GM23338 (cell line): ENCODE data around the gene MTHFD1L. TPM values are rescaled to one million over a fixed set of nuclear protein-coding genes. Genes with fewer than 3 reads are reported as not detected.

Experiments used
- ATAC-seq: fragments of 200-7000 bp; cut with Tn5 transposase; 3 replicates; pipeline ENCODE4 v1.9.1; 2020
- DNase-seq: peaks from one replicate; pipeline ENCODE4 v3.0.0-alpha.2; 2015; ENCODE audit warnings: low spot score
- H2AFZ ChIP-seq: fragments of 200-600 bp; sonication (generic); 2 replicates; pipeline ENCODE4 v1.8.0; 2016; ENCODE audit warnings: antibody characterized with exemption, mild to moderate bottlenecking, moderate library complexity
- H3F3A ChIP-seq: fragments of 200-600 bp; sonication (generic); replicated peaks from 2 replicates; pipeline ENCODE4 v1.8.0; 2017; ENCODE audit warnings: antibody characterized with exemption, mixed run types, low read depth
- H3K27ac ChIP-seq: fragments of 200-600 bp; sonication (generic); 2 replicates; pipeline ENCODE4 v1.6.1; 2016; ENCODE audit warnings: low read depth
- H3K27me3 ChIP-seq: fragments of 200-600 bp; sonication (generic); 2 replicates; pipeline ENCODE4 v1.8.0; 2016; ENCODE audit warnings: mild to moderate bottlenecking, mixed run types, moderate library complexity; ENCODE audit not compliant: insufficient read depth
- H3K36me3 ChIP-seq: fragments of 200-600 bp; sonication (generic); 2 replicates; pipeline ENCODE4 v1.8.0; 2016; ENCODE audit warnings: mild to moderate bottlenecking; ENCODE audit not compliant: insufficient read depth
- H3K4me1 ChIP-seq: fragments of 200-600 bp; sonication (generic); 2 replicates; pipeline ENCODE4 v1.8.0; 2016; ENCODE audit warnings: mild to moderate bottlenecking, moderate library complexity; ENCODE audit not compliant: insufficient read depth
- H3K4me2 ChIP-seq: fragments of 200-600 bp; sonication (generic); 2 replicates; pipeline ENCODE4 v1.7.1; 2017; ENCODE audit warnings: mixed run types
- H3K4me3 ChIP-seq: fragments of 200-600 bp; sonication (generic); 2 replicates; pipeline ENCODE4 v1.6.1; 2016; ENCODE audit warnings: mixed run types
- H3K79me2 ChIP-seq: fragments of 200-600 bp; sonication (generic); replicated peaks from 2 replicates; pipeline ENCODE4 v1.8.0; 2017; ENCODE audit warnings: mild to moderate bottlenecking; ENCODE audit not compliant: insufficient read depth
- H3K9me2 ChIP-seq: fragments of 200-600 bp; sonication (generic); 2 replicates; pipeline ENCODE4 v1.8.0; 2017; ENCODE audit not compliant: insufficient read depth
- H4K20me1 ChIP-seq: fragments of 200-600 bp; sonication (generic); replicated peaks from 2 replicates; pipeline ENCODE4 v1.8.0; 2017; ENCODE audit warnings: mild to moderate bottlenecking; ENCODE audit not compliant: insufficient read depth
- H3K27ac Mint-ChIP-seq: 2 replicates; pipeline ENCODE4 v1.8.0; 2020; ENCODE audit warnings: inconsistent platforms, mild to moderate bottlenecking, moderate library complexity, mixed read lengths
- H3K27me3 Mint-ChIP-seq: 3 replicates; pipeline ENCODE4 v1.8.0; 2022; ENCODE audit warnings: low read depth, mild to moderate bottlenecking, moderate library complexity, mixed read lengths, inconsistent platforms; ENCODE audit not compliant: insufficient read depth, poor library complexity
- H3K36me3 Mint-ChIP-seq: 3 replicates; pipeline ENCODE4 v1.8.0; 2021; ENCODE audit warnings: low read depth, mild to moderate bottlenecking, inconsistent platforms, moderate library complexity, mixed read lengths
- H3K4me1 Mint-ChIP-seq: 3 replicates; pipeline ENCODE4 v1.8.0; 2020; ENCODE audit warnings: mild to moderate bottlenecking, inconsistent platforms, mixed read lengths
- H3K4me3 Mint-ChIP-seq: 3 replicates; pipeline ENCODE4 v1.8.0; 2021; ENCODE audit warnings: moderate library complexity, mild to moderate bottlenecking, inconsistent platforms, mixed read lengths
- H3K9me3 Mint-ChIP-seq: 3 replicates; pipeline ENCODE4 v1.8.0; 2020; ENCODE audit warnings: moderate library complexity, mild to moderate bottlenecking, inconsistent platforms, mixed read lengths
- NANOG ChIP-seq: IDR thresholded peaks from 2 replicates; pipeline ENCODE4 v1.6.1; 2016; ENCODE audit warnings: antibody characterized with exemption, borderline replicate concordance
- STAT1 ChIP-seq: IDR thresholded peaks from one replicate; pipeline ENCODE4 v1.6.1; 2016; ENCODE audit warnings: antibody characterized with exemption; ENCODE audit not compliant: unreplicated experiment
- ZNF114 ChIP-seq: fragments of 250-450 bp; sonication (Bioruptor Pico); IDR thresholded peaks from 2 replicates; pipeline ENCODE4 v1.5.0; 2020; ENCODE audit warnings: mild to moderate bottlenecking, moderate library complexity
- ZNF331 ChIP-seq: fragments of 250-450 bp; sonication (Bioruptor Pico); IDR thresholded peaks from 2 replicates; pipeline ENCODE4 v1.5.0; 2020; ENCODE audit warnings: low read depth, mild to moderate bottlenecking, moderate library complexity
- polyA plus RNA-seq: library from polyadenylated mRNA; unstranded; fragments of >200 nt; fragmentation: Nextera tagmentation; extraction: Ambion mirVana; gene quantifications from 2 replicates; pipeline ENCODE4 v1.2.1, GENCODE V29; 2016
- total RNA-seq: library from RNA; depleted of rRNA; stranded (reverse); fragments of >200 nt; shearing (Covaris generic); gene quantifications from 2 replicates; pipeline ENCODE4 v1.2.3, GENCODE V29; 2014
- TF ChIP-seq, protein P1 (sequence below): IDR thresholded peaks from one replicate; pipeline ENCODE4 v1.6.1; 2018; ENCODE audit warnings: antibody characterized with exemption; ENCODE audit not compliant: unreplicated experiment
- TF ChIP-seq, protein P2 (sequence below), 2 experiments: fragments of 200-600 bp in 1 of 2; sonication (generic) in 1 of 2; conservative IDR thresholded peaks; 2 replicates each; pipeline versions ENCODE4 v1.5.1 to v1.6.1; 2016 to 2017; ENCODE audit warnings: antibody characterized with exemption in 2 of 2, low read depth in 2 of 2, mild to moderate bottlenecking in 2 of 2, moderate library complexity in 1 of 2
- TF ChIP-seq, protein P3 (sequence below): fragments of 250-450 bp; sonication (Bioruptor Pico); IDR thresholded peaks from 2 replicates; pipeline ENCODE4 v1.5.0; 2020; ENCODE audit warnings: mild to moderate bottlenecking, moderate library complexity
- TF ChIP-seq, protein P4 (sequence below): IDR thresholded peaks from 2 replicates; pipeline ENCODE4 v1.6.1; 2016; ENCODE audit warnings: antibody characterized with exemption

The MTHFD1L gene
- total and polyA plus RNA-seq, 2 experiments from 2014 or later, result 53.2 to 66.8 TPM

DNA sequence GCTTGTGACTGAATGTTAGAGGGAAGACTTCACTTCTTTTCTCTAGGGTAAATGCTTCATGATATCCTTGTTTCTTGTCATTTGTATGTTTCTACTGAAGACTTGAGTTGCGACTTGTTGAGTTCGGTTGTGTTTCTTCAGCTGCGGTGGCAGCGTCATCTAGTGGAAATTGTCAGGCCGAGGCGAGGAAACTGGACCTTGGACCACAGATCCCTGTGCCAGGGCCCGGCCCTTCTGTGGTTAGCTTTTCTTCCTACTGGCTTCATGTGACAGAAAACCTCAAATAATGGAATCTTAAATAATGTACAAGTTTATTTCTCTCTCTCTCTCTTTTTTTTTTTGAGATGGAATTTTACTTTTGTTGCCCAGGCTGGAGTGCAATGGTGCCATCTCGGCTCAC is 12.4 kb downstream of the MTHFD1L start (continued):
- TF ChIP-seq, protein P1, sequence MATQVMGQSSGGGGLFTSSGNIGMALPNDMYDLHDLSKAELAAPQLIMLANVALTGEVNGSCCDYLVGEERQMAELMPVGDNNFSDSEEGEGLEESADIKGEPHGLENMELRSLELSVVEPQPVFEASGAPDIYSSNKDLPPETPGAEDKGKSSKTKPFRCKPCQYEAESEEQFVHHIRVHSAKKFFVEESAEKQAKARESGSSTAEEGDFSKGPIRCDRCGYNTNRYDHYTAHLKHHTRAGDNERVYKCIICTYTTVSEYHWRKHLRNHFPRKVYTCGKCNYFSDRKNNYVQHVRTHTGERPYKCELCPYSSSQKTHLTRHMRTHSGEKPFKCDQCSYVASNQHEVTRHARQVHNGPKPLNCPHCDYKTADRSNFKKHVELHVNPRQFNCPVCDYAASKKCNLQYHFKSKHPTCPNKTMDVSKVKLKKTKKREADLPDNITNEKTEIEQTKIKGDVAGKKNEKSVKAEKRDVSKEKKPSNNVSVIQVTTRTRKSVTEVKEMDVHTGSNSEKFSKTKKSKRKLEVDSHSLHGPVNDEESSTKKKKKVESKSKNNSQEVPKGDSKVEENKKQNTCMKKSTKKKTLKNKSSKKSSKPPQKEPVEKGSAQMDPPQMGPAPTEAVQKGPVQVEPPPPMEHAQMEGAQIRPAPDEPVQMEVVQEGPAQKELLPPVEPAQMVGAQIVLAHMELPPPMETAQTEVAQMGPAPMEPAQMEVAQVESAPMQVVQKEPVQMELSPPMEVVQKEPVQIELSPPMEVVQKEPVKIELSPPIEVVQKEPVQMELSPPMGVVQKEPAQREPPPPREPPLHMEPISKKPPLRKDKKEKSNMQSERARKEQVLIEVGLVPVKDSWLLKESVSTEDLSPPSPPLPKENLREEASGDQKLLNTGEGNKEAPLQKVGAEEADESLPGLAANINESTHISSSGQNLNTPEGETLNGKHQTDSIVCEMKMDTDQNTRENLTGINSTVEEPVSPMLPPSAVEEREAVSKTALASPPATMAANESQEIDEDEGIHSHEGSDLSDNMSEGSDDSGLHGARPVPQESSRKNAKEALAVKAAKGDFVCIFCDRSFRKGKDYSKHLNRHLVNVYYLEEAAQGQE, result no peak
- TF ChIP-seq, protein P2, sequence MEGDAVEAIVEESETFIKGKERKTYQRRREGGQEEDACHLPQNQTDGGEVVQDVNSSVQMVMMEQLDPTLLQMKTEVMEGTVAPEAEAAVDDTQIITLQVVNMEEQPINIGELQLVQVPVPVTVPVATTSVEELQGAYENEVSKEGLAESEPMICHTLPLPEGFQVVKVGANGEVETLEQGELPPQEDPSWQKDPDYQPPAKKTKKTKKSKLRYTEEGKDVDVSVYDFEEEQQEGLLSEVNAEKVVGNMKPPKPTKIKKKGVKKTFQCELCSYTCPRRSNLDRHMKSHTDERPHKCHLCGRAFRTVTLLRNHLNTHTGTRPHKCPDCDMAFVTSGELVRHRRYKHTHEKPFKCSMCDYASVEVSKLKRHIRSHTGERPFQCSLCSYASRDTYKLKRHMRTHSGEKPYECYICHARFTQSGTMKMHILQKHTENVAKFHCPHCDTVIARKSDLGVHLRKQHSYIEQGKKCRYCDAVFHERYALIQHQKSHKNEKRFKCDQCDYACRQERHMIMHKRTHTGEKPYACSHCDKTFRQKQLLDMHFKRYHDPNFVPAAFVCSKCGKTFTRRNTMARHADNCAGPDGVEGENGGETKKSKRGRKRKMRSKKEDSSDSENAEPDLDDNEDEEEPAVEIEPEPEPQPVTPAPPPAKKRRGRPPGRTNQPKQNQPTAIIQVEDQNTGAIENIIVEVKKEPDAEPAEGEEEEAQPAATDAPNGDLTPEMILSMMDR (conservative IDR thresholded peaks at IDR 0.05; ENCODE audit: low read depth in 2 of 2), result peak; percentile 13 to 45; a peak in 3 of 4 replicates
- no peak for TF ChIP-seq NANOG

DNA sequence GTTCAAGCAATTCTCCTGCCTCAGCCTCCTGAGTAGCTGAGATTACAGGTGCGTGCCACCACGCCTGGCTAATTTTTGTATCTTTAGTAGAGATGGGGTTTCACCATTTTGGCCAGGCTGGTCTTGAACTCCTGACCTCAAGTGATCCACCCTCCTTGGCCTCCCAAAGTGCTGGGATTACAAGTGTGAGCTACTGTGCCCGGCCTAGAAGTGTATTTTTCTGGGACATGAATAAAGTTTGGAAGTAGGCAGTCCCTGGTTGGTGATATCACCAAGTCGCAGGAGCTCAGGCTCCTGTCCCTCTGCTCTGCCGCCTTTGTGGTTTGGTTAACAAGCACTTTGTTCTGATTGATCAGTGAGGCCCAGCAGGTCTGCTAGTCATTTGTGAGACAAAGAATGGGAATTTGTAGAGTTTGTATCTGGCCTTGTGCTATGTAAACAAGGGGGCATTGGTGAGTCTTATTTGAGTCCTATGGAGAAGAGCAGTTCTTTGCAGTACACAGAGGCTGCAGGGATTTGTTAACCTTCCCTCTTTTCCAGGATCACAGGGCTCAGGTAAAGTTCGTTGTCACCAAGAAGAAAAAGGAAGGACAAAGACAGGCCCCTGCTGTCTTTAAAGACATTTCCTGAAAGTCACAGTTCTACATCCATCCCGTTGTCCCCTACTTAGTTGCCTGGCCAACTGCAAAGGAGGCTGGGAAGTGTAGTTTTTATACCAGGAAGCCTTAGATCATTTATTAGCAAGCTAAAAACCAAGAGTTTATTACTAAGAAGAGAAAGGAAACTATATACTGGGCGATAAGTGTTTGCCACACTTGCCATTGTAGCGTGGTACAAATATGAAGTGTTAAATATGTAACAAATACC is 13.1 kb downstream of the MTHFD1L start:
- H3K79me2 ChIP-seq, result peaks cover 80% of the 10 kb centered on the region
- peaks cover 47% of the 10 kb centered on the region for H3K4me1 Mint-ChIP-seq
- TF ChIP-seq, protein P3, sequence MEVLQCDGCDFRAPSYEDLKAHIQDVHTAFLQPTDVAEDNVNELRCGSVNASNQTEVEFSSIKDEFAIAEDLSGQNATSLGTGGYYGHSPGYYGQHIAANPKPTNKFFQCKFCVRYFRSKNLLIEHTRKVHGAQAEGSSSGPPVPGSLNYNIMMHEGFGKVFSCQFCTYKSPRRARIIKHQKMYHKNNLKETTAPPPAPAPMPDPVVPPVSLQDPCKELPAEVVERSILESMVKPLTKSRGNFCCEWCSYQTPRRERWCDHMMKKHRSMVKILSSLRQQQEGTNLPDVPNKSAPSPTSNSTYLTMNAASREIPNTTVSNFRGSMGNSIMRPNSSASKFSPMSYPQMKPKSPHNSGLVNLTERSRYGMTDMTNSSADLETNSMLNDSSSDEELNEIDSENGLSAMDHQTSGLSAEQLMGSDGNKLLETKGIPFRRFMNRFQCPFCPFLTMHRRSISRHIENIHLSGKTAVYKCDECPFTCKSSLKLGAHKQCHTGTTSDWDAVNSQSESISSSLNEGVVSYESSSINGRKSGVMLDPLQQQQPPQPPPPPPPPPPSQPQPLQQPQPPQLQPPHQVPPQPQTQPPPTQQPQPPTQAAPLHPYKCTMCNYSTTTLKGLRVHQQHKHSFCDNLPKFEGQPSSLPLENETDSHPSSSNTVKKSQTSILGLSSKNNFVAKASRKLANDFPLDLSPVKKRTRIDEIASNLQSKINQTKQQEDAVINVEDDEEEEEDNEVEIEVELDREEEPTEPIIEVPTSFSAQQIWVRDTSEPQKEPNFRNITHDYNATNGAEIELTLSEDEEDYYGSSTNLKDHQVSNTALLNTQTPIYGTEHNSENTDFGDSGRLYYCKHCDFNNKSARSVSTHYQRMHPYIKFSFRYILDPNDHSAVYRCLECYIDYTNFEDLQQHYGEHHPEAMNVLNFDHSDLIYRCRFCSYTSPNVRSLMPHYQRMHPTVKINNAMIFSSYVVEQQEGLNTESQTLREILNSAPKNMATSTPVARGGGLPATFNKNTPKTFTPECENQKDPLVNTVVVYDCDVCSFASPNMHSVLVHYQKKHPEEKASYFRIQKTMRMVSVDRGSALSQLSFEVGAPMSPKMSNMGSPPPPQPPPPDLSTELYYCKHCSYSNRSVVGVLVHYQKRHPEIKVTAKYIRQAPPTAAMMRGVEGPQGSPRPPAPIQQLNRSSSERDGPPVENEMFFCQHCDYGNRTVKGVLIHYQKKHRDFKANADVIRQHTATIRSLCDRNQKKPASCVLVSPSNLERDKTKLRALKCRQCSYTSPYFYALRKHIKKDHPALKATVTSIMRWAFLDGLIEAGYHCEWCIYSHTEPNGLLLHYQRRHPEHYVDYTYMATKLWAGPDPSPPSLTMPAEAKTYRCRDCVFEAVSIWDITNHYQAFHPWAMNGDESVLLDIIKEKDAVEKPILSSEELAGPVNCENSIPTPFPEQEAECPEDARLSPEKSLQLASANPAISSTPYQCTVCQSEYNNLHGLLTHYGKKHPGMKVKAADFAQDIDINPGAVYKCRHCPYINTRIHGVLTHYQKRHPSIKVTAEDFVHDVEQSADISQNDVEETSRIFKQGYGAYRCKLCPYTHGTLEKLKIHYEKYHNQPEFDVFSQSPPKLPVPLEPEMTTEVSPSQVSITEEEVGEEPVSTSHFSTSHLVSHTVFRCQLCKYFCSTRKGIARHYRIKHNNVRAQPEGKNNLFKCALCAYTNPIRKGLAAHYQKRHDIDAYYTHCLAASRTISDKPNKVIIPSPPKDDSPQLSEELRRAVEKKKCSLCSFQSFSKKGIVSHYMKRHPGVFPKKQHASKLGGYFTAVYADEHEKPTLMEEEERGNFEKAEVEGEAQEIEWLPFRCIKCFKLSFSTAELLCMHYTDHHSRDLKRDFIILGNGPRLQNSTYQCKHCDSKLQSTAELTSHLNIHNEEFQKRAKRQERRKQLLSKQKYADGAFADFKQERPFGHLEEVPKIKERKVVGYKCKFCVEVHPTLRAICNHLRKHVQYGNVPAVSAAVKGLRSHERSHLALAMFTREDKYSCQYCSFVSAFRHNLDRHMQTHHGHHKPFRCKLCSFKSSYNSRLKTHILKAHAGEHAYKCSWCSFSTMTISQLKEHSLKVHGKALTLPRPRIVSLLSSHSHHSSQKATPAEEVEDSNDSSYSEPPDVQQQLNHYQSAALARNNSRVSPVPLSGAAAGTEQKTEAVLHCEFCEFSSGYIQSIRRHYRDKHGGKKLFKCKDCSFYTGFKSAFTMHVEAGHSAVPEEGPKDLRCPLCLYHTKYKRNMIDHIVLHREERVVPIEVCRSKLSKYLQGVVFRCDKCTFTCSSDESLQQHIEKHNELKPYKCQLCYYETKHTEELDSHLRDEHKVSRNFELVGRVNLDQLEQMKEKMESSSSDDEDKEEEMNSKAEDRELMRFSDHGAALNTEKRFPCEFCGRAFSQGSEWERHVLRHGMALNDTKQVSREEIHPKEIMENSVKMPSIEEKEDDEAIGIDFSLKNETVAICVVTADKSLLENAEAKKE (CRISPR knock-in tag), result no peak
- TF ChIP-seq ZNF331 (CRISPR knock-in tag) (no peak), ZNF114 (CRISPR knock-in tag) (no peak), STAT1 (no peak)
- TF ChIP-seq, protein P2 (conservative IDR thresholded peaks at IDR 0.05; ENCODE audit: low read depth in 2 of 2), result no peak; a peak in 1 of 4 replicates
- TF ChIP-seq, protein P4, sequence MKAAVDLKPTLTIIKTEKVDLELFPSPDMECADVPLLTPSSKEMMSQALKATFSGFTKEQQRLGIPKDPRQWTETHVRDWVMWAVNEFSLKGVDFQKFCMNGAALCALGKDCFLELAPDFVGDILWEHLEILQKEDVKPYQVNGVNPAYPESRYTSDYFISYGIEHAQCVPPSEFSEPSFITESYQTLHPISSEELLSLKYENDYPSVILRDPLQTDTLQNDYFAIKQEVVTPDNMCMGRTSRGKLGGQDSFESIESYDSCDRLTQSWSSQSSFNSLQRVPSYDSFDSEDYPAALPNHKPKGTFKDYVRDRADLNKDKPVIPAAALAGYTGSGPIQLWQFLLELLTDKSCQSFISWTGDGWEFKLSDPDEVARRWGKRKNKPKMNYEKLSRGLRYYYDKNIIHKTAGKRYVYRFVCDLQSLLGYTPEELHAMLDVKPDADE, result no peak

More for the DNA sequence above, 13.1 kb downstream of the MTHFD1L start:
- Histone ChIP-seq H4K20me1 (peaks cover 20% of the 10 kb centered on the region), H3K9me2 (no peaks in the 10 kb centered on the region), H3F3A (peaks cover 7% of the 10 kb centered on the region), H3K27me3 (no peaks in the 10 kb centered on the region), H2AFZ (no peak overlapping the region), H3K4me3 (peak overlapping the region; percentile 5; the same call in 1 of the 2 replicates), H3K4me1 (peaks cover 28% of the 10 kb centered on the region), H3K27ac (peak overlapping the region; percentile 85), H3K4me2 (peak overlapping the region; percentile 27), H3K36me3 (peaks cover 8% of the 10 kb centered on the region)
- peak; percentile 87 for ATAC-seq
- H3K36me3 Mint-ChIP-seq, result peaks cover 62% of the 10 kb centered on the region
- H3K27ac Mint-ChIP-seq, result peak overlapping the region; percentile 63
- H3K27me3 Mint-ChIP-seq, result peaks cover 6% of the 10 kb centered on the region
- H3K9me3 Mint-ChIP-seq, result no peaks in the 10 kb centered on the region
- H3K4me3 Mint-ChIP-seq, result peak overlapping the region; percentile 26
- DNase-seq, result peak; percentile 84
